OCI-LY7 (cell line): Measurements from ENCODE around the gene CLCN6.

Experiments
- CTCF ChIP-seq: fragments of 200-600 bp; sonication (generic); conservative IDR thresholded peaks from 2 replicates; pipeline ENCODE4 v1.5.1; 2014; ENCODE audit warnings: mild to moderate bottlenecking, antibody characterized with exemption, low read length, moderate library complexity, mixed read lengths
- EZH2phosphoT487 ChIP-seq: fragments of 200-600 bp; sonication (generic); IDR thresholded peaks from 2 replicates; pipeline ENCODE4 v1.6.1; 2018; ENCODE audit warnings: low read depth, borderline replicate concordance, mild to moderate bottlenecking, mixed run types, antibody characterized with exemption, low read length, moderate library complexity, mixed read lengths

- no peak for TF ChIP-seq CTCF
- no peak for TF ChIP-seq EZH2phosphoT487
These were observed 21.0 kb downstream of the CLCN6 start for GRCh38 chr1:11826946-11827345.
